ENCODE data around the gene NBDY.

NBDY gene

DNA sequence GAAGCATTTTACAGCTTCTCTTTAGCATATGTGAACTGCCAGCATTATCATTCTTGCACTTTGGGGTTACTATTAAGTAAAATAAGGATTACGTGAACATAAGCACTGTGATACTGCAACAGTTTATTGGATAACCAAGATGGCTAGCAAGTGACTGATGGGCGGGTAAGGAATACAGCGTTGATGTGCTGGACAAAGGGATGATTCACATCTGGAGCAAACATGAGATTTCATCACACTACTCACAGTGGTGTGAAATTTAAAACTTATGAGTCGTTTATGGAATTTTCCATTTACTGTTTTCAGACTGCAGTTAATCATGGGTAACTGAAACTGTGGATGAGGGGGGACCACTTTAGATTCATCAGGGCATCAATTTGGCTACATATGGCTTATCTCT, 16.0 kb downstream of the NBDY start:
- TF ChIP-seq TCF4 (CRISPR knock-in tag; IDR thresholded peaks at IDR 0.05; ENCODE audit: borderline replicate concordance) (no peak), PPARA (CRISPR knock-in tag; IDR thresholded peaks at IDR 0.05; ENCODE audit: borderline replicate concordance) (no peak), TOX (CRISPR knock-in tag; IDR thresholded peaks at IDR 0.05; ENCODE audit: borderline replicate concordance) (no peak), ESRRG (CRISPR knock-in tag; IDR thresholded peaks at IDR 0.05) (no peak), ZNF565 (CRISPR knock-in tag; conservative IDR thresholded peaks at IDR 0.05; ENCODE audit: low read depth) (no peak)
- ATAC-seq, result no peak

GRCh38 chrX:56746996-56747395, 18.0 kb downstream of the NBDY start:
- ATAC-seq, result no peak
- no peak for TF ChIP-seq TCF4 (CRISPR knock-in tag; IDR thresholded peaks at IDR 0.05; ENCODE audit: borderline replicate concordance)
- no peak for TF ChIP-seq BACH2 (CRISPR knock-in tag; IDR thresholded peaks at IDR 0.05; ENCODE audit: borderline replicate concordance)
- TF ChIP-seq ZFP3 (CRISPR knock-in tag; IDR thresholded peaks at IDR 0.05), result no peak
- no peak for TF ChIP-seq CSDC2 (CRISPR knock-in tag; IDR thresholded peaks at IDR 0.05)
- TF ChIP-seq, protein P1, sequence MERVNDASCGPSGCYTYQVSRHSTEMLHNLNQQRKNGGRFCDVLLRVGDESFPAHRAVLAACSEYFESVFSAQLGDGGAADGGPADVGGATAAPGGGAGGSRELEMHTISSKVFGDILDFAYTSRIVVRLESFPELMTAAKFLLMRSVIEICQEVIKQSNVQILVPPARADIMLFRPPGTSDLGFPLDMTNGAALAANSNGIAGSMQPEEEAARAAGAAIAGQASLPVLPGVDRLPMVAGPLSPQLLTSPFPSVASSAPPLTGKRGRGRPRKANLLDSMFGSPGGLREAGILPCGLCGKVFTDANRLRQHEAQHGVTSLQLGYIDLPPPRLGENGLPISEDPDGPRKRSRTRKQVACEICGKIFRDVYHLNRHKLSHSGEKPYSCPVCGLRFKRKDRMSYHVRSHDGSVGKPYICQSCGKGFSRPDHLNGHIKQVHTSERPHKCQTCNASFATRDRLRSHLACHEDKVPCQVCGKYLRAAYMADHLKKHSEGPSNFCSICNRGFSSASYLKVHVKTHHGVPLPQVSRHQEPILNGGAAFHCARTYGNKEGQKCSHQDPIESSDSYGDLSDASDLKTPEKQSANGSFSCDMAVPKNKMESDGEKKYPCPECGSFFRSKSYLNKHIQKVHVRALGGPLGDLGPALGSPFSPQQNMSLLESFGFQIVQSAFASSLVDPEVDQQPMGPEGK (CRISPR knock-in tag; IDR thresholded peaks at IDR 0.05; ENCODE audit: borderline replicate concordance), result no peak
- no peak for TF ChIP-seq ZNF565 (CRISPR knock-in tag; conservative IDR thresholded peaks at IDR 0.05; ENCODE audit: low read depth)
- TF ChIP-seq PPARA (CRISPR knock-in tag; IDR thresholded peaks at IDR 0.05; ENCODE audit: borderline replicate concordance), result no peak

GRCh38 chrX:56751071-56751470, 22.0 kb downstream of the NBDY start:
- ATAC-seq, result no peak

More at GRCh38 chrX:56751071-56751470, 22.0 kb downstream of the NBDY start:
- TF ChIP-seq, protein P2, sequence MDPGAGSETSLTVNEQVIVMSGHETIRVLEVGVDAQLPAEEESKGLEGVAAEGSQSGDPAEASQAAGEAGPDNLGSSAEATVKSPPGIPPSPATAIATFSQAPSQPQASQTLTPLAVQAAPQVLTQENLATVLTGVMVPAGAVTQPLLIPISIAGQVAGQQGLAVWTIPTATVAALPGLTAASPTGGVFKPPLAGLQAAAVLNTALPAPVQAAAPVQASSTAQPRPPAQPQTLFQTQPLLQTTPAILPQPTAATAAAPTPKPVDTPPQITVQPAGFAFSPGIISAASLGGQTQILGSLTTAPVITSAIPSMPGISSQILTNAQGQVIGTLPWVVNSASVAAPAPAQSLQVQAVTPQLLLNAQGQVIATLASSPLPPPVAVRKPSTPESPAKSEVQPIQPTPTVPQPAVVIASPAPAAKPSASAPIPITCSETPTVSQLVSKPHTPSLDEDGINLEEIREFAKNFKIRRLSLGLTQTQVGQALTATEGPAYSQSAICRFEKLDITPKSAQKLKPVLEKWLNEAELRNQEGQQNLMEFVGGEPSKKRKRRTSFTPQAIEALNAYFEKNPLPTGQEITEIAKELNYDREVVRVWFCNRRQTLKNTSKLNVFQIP (CRISPR knock-in tag; IDR thresholded peaks at IDR 0.05; ENCODE audit: borderline replicate concordance, low read depth), result no peak
- TF ChIP-seq ZC3H10 (CRISPR knock-in tag; IDR thresholded peaks at IDR 0.05), result no peak
- TF ChIP-seq BACH2 (CRISPR knock-in tag; IDR thresholded peaks at IDR 0.05; ENCODE audit: borderline replicate concordance), result no peak
- no peak for TF ChIP-seq ARNTL (CRISPR knock-in tag; IDR thresholded peaks at IDR 0.05; ENCODE audit: borderline replicate concordance, low read depth)
- TF ChIP-seq RARB (CRISPR knock-in tag; IDR thresholded peaks at IDR 0.05), result no peak
- no peak for TF ChIP-seq TSHZ2 (CRISPR knock-in tag; IDR thresholded peaks at IDR 0.05)
- no peak for TF ChIP-seq ZNF565 (CRISPR knock-in tag; conservative IDR thresholded peaks at IDR 0.05; ENCODE audit: low read depth)
- TF ChIP-seq GLIS3 (CRISPR knock-in tag; IDR thresholded peaks at IDR 0.05), result no peak
- TF ChIP-seq OSR1 (CRISPR knock-in tag; IDR thresholded peaks at IDR 0.05), result no peak
- TF ChIP-seq ESRRG (CRISPR knock-in tag; IDR thresholded peaks at IDR 0.05), result no peak
- TF ChIP-seq, protein P3, sequence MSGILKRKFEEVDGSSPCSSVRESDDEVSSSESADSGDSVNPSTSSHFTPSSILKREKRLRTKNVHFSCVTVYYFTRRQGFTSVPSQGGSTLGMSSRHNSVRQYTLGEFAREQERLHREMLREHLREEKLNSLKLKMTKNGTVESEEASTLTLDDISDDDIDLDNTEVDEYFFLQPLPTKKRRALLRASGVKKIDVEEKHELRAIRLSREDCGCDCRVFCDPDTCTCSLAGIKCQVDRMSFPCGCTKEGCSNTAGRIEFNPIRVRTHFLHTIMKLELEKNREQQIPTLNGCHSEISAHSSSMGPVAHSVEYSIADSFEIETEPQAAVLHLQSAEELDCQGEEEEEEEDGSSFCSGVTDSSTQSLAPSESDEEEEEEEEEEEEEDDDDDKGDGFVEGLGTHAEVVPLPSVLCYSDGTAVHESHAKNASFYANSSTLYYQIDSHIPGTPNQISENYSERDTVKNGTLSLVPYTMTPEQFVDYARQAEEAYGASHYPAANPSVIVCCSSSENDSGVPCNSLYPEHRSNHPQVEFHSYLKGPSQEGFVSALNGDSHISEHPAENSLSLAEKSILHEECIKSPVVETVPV (CRISPR knock-in tag; IDR thresholded peaks at IDR 0.05), result no peak
- TF ChIP-seq PPARA (CRISPR knock-in tag; IDR thresholded peaks at IDR 0.05; ENCODE audit: borderline replicate concordance), result no peak
- TF ChIP-seq, protein P1 (CRISPR knock-in tag; IDR thresholded peaks at IDR 0.05; ENCODE audit: borderline replicate concordance), result no peak
- no peak for TF ChIP-seq ZNF8 (CRISPR knock-in tag; IDR thresholded peaks at IDR 0.05)
- TF ChIP-seq TOX (CRISPR knock-in tag; IDR thresholded peaks at IDR 0.05; ENCODE audit: borderline replicate concordance), result no peak
- TF ChIP-seq, protein P4, sequence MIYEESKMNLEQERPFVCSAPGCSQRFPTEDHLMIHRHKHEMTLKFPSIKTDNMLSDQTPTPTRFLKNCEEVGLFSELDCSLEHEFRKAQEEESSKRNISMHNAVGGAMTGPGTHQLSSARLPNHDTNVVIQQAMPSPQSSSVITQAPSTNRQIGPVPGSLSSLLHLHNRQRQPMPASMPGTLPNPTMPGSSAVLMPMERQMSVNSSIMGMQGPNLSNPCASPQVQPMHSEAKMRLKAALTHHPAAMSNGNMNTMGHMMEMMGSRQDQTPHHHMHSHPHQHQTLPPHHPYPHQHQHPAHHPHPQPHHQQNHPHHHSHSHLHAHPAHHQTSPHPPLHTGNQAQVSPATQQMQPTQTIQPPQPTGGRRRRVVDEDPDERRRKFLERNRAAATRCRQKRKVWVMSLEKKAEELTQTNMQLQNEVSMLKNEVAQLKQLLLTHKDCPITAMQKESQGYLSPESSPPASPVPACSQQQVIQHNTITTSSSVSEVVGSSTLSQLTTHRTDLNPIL (CRISPR knock-in tag; IDR thresholded peaks at IDR 0.05; ENCODE audit: low read depth), result no peak
